GM19328 (cell line): Measurements from ENCODE around the gene IRF6.

Experiments
- ATAC-seq: cut with Tn5 transposase; IDR thresholded peaks from one replicate; pipeline ENCODE4 v1.9.1; 2021; ENCODE audit warnings: mild to moderate bottlenecking, moderate library complexity; ENCODE audit not compliant: unreplicated experiment

Gene IRF6

GRCh38 chr1:209790286-209791193, 15.4 kb downstream of the IRF6 start:
- no peak for ATAC-seq

DNA sequence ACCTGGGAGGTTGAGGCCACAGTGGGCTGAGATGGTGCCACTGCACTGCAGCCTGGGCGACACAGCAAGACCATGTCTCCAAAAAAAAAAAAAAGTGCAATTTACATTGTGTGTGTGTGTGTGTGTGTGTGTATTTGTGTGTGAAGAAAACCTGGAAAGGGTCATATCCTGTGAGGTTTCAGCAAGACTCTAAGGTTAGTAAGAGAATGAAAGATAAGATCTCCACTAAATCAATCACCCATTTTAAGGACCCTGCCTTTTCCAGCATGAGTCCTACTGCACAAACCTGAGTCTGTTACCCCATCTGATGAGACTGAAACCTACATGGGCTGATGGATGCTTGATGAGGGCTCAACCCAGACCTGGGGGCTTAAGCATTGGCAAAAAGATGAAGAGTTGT, 16.7 kb downstream of the IRF6 start:
- no peak for ATAC-seq

DNA sequence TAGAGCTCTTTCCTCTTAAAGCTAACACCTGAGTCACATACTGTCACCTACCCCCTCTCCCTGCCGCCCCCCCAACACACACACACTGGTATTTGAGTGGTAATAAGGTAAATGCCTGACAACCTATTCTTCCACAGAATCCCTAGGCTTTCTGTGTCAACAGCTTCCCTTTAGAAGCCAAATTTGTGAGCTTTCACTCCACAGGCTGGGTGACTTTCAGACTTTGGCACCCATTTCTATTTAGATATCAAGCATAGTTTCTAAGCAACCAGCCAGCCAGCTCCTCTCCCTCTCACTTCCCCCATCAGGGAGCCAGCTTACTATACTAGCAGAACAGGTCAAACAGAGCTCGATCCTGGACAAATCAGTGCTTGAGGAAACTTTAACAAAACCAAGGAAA, 18.4 kb downstream of the IRF6 start:
- ATAC-seq = no peak

DNA sequence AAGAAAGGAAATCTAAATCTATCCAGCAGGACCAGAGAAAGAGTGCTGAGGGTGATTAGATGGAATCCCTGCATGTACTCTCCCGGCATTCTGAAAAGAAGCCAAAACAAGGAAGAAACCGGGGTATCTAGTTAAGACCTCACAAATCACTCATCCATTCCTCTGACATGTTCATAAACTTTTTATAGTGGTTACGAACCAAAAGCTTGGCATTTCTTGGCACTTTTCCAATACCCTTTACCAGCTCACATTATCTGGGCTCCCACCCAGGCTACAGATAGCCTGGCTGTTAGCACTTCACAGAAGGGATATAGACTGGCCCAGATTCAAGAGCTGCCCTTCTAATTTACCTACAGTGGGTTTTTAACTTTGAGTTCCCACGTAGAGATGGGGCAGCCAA, 19.8 kb downstream of the IRF6 start:
- ATAC-seq = no peak

- ATAC-seq = no peak
These were observed 20.4 kb downstream of the IRF6 start for GRCh38 chr1:209785592-209785991.

DNA sequence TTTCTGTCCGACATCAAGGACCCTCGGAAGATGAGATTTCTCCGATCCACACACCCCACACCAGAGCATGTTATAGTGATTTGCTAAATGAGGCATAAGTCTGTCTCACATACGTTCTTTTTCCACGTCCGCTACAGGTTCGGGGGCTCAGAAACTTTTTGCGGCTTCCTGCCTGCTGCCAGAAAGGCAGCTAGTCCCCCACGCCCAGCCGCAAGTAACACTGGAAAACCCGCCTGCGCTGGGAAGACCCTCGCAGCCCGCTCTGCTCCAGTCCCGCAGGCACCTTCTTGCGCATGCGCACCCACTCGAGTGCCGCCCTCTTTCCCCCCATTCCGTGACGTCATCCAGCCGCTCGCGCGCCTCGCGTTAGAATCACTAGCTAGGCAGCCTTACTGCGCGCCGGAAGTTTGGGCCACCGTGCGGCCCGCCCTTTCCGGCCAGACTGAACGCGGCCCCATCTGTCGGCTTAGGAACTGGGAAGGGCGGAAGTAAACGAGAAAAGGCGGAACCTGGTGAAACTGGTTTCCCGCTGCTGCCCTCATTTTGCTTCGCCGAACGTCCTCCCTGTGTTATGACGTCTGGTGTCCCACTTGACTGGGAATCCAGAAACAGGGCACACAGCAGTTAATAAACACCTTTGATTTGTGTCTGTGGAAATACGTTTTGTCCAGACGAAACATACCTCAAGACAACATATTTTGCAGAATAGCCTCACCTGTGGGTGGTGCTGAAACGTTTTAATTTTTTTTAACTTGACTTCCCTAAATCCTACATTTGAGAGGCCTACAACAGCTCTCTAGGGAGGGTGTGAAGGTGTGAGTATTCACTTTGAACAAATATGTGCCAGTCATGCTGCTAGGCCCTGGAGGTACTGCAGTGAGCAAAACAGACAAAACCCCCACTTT, 21.4 kb downstream of the IRF6 start, which contains the start of gene C1orf74:
C1orf74 (minus strand) TSS at position 295 of the 905 bp plus-strand sequence. CDS start 925 bp downstream, outside the sequence.
- ATAC-seq = peak; percentile 100

DNA sequence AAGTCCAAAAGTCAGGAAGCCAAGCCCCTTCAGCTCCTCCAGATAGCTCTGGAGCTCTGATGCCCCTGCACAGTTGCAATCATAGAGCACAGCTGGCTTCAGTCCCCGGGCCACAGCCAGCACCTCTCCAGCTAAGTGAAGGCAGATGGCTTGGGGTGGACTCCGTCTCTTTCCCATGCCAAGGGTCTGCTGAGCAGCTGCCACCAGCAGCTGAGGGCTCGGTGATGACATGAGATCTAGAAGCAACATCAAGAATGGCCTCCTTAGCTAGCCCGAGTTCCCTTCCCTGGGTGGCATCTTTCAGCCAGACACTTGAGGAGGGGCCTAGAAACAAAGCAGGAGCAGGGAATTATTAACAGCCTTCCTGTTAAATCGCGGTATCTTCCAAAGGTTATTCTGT, 22.6 kb downstream of the IRF6 start:
- ATAC-seq = no peak

DNA sequence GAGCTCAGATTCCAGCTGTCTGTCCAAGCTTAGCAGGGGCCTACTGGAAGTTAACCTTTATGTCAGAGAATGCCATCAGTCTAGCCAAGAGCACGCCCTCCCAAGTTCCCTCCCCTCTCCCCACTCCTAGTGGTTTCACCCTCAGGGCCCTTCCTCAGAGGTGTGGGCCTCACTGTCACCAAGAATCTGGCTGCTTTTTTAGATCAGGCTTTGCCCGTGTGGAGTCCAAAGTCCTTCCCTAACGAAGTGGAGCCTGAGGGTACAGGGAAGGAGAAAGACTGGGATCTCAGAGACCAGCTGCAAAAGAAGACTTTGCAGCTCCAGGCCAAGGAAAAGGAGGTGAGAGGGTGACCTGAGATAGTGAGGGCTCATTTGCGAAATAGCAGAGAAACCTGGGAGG, 25.7 kb downstream of the IRF6 start:
- no peak for ATAC-seq

GRCh38 chr1:209778102-209778501, 27.8 kb downstream of the IRF6 start:
- no peak for ATAC-seq

DNA sequence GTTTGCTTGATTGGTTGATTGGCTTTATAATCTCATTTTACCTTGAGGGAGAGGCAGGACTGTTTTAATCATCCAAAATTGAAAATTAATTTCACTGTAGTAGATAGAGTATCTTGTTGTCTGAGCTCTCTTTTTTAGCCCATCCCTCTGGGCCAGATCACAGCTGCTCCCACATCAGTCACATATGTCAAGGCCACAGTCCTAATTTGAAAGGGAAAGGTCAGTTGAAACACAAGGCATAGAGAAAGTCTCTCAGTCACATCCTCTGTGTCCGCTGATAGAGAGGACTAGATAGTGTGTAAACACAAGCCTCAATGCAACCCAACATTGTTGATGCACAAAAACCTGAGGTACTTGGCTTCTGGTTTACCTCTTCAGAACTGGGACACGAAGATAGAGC, 28.4 kb downstream of the IRF6 start:
- ATAC-seq = no peak

GRCh38 chr1:209775678-209776077, 30.3 kb downstream of the IRF6 start:
- no peak for ATAC-seq

DNA sequence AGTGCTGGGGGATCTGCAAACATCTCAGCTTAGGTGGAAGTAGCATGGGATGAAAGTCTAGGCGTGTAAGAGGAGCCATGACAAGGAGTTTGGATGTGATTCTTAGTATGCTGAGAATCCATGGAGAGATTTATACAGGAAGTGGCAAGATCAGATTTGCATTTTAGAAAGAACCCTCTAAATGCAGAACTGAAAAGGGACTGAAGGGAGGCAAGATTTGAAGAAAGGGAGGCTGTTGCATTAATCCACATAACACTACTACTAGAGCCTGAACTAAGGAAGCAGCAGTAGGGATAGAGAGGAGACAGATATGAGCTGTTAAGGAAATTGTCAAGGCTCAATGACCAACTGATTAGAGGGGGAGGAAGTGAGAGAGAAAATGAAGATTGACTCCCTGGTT, 31.4 kb downstream of the IRF6 start:
- ATAC-seq = peak; percentile 69

DNA sequence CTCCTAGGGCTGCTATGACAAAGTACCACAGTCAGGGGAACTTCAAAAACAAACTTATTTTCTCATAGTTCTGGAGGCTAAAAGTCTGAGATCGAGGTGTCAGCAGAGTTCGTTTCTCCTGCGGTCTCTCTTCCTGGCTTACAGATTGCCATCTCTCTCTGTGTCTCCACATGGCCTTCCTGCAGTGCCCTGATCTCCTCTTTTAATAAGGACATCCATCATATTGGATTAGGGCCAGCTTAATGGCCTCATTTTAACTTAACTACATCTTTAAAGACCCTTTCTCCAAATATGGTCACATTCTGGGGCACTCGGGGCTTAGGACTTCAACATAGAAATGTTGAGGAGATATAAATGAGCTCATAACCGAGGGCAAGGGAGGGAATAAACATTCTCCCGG, 33.8 kb downstream of the IRF6 start:
- no peak for ATAC-seq

GRCh38 chr1:209770636-209771415, 35.1 kb downstream of the IRF6 start:
- no peak for ATAC-seq

GRCh38 chr1:209769971-209770370, 36.0 kb downstream of the IRF6 start:
- ATAC-seq = no peak

GRCh38 chr1:209769171-209769904, 36.6 kb downstream of the IRF6 start:
- ATAC-seq = peak; percentile 68

DNA sequence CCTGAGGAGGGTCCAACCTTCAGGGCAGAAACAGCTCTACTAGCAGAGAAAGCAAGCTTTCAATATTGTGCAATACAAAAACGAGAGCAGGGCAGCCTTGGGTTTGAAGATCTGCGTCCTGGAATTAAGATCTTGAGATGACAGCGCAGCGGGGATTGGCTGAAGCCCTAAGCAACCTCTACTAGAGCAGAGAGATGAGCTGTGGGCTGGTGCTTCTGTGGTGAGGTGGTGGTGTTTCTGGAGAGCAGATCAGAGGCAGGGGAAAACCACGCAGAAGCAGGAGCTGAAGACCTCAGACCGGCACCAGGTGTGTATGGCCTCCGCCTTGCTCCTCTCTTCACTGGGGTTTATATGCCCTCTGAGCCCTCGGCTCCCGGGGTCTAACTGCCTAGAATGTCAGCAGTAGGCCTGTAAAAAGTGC, 37.6 kb downstream of the IRF6 start:
- ATAC-seq = peak; percentile 80

- ATAC-seq = no peak
These were observed 38.2 kb downstream of the IRF6 start for GRCh38 chr1:209767706-209768105.

- ATAC-seq = no peak
These were observed 38.8 kb downstream of the IRF6 start for GRCh38 chr1:209767096-209767495.

DNA sequence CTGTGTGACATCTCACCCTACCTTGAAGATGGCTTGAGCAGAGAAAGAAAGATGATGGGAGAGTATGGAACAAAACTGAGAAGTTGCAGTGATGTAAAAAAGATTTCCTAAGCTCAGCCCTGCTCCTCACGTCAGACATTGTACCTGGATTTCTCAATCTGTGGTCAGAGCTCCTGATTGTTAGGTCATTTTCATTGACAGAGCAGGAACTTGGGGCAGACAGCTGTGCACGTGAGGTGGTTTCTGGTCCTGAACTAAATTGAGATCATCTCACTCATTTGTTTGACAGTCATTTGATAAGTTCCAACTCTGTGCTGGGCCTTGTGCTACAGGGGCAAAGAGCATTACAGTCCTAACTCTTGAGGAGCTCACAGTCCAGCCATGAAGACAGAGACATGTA, 39.9 kb downstream of the IRF6 start:
- no peak for ATAC-seq
